Measurements from ENCODE around the gene GMDS.

The GMDS gene

DNA sequence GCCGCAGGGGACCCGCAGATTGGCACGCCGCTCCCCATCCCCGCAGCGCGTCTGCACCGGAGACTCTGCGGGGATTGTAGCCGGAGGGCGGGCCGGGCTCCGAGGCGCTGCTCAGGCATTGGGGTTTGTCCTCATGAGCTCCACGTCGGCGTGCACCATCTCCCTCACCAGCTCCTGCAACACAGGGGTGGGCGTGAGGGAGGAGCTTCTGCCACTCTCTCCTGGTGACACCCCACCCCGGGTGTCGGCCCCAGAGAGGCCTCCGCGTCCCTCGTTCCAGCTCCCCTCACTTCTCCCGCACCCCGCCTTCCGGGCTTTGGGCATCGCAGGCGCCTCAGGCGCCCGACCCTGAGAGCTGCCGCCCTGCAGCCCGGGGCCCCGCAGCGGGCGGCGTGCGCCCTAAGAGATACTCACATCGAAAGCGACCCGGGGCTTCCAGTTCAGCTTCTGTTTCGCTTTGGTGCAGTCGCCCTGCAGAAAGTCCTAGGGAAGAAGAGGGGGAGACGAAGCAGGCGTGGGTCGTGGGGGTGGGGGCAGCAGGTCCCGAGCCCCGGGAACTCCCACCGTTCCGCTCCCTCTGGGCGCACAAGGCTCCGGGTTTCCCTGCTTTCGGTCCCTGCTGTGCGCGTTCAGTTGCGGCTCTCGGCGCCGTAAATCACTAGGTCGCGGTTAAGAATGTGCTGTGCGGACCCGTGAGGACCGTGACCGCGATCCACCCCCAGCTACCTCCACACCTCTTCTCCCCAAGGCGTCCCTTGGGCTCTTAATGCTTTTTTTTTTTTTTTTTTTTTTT is 621.2 kb downstream of the GMDS start:
- DNase-seq (ENCODE audit: low spot score): no peak

- DNase-seq (ENCODE audit: low spot score): no peak
These were observed 621.7 kb downstream of the GMDS start for GRCh38 chr6:1623769-1624057.

DNA sequence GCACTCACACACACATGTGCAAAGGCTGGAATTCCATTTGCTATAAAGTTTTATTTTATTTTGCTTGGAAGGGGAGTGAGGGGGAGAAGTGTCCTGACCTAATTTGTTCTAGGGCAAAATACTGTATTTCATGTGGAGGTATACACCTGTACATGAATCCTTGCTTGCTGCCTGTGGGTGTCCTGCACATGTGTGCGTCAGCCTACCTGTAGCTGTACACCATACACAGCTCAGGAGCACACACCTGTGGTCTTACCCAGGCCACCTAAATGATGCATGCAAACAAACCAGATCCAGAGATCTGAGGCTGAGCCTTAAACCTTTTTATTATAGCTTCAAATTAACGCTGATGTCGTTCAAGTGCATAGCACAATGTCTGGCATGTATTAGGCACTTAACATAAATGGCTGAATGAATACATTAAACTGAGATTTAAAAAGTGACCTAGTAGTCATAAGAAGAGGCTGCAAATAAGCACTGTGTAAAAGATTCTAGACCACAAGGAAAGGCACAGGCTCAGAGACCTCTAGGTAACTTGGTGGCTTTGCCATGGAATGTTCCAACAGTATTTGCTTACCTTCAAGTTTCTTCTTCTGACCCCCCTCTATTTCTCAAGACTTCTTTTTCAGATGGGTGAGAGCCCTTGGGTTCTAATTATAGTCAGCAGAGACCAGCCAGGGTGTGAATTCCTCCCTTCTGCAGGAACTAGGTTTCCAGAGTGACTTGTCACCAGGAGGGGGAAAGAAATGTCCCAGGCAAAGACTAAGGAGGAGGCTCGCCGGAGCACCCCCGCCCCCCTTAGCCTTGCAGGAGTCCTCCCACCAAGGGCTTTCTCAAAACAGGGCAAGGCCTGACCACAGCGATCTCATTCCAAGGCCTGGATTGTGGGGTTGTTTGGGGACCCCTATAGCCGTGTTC is 622.3 kb downstream of the GMDS start:
- no peak for DNase-seq (ENCODE audit: low spot score)

GRCh38 chr6:1622220-1622850 is 623.1 kb downstream of the GMDS start:
- no peak for DNase-seq (ENCODE audit: low spot score)

DNA sequence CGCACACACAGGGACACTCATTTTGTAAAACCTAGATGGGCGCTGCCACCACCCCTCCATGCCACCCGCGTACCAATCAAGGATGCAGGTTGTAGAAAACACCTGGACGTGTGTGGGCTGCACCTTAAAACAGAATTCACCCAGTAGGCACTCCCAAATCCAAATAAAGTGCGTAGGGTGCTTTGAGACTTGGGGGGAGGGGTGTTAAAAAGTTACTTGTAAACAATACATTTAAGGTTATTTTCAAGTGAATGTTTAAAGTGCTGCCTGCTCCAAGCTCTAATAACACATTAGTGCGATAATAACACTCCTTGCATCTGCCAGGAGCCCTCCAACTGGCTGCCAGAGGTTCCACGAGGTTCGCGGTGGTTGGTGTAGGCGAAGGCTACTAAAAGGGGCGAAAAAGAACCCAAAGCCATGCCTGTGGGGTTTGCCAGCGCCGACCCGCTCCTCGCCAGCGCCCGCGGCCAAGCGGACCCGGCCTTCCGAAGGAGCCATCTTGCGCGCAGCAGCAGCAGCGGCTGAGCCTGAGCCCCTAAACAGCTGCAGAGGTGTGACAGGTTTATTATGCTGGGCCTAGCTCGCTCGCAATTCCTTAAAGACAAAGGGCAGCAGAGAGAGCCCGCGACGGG is 624.2 kb downstream of the GMDS start:
- DNase-seq (ENCODE audit: low spot score): no peak

GRCh38 chr6:1620504-1621069 is 624.8 kb downstream of the GMDS start:
- no peak for DNase-seq (ENCODE audit: low spot score)

DNA sequence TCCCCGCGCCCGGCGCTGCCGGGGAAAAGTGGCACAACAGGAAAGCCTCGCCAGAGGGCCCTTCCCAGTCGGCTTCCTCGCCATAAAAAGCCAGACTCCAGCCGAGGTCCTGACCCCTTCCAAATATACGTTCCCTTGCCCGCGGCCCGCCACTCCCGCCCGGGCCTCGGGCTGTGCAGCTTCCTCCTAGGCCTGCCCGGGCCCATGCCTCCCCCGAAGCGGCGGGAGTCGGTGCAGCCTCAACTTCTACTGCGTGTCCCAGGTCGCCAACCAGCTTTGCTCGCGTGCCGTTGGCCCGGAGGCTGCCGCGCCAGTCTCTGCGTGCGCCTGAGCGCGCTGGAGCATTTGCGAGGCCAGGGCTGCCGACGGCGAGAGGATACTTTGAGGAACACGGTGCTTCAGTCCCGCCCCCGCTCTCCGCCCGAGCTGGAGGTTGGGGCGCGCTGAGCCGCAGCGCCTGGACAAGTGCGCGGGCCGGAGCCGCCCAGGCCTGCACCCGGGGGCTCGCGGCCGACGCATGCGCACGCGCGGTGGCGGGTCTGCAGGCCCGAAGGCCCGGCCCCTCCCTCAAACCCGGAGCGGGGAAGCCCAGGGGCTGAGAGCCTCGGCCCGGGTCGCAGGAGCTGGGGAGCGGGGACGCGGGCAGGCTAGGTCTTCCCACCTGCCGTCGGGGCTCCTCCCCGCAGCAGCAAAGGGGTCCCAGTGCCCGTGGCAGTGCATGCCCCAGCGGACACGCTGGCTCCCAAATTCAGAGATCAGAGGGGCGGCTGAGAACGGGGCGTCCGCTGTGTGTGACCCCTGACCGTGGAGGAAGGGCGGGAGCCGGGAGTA is 625.5 kb downstream of the GMDS start:
- DNase-seq (ENCODE audit: low spot score): no peak

- no peak for DNase-seq (ENCODE audit: low spot score)
These were observed 626.2 kb downstream of the GMDS start for GRCh38 chr6:1619098-1619672.

- no peak for DNase-seq (ENCODE audit: low spot score)
These were observed 626.9 kb downstream of the GMDS start for GRCh38 chr6:1618311-1619097.

- DNase-seq (ENCODE audit: low spot score): no peak
These were observed 627.7 kb downstream of the GMDS start for GRCh38 chr6:1617466-1618310.

GRCh38 chr6:1616701-1617463 is 628.5 kb downstream of the GMDS start:
- DNase-seq (ENCODE audit: low spot score): no peak

- no peak for DNase-seq (ENCODE audit: low spot score)
These were observed 629.5 kb downstream of the GMDS start for GRCh38 chr6:1615853-1616420.

GRCh38 chr6:1615151-1615852 is 630.1 kb downstream of the GMDS start:
- DNase-seq (ENCODE audit: low spot score): no peak

DNA sequence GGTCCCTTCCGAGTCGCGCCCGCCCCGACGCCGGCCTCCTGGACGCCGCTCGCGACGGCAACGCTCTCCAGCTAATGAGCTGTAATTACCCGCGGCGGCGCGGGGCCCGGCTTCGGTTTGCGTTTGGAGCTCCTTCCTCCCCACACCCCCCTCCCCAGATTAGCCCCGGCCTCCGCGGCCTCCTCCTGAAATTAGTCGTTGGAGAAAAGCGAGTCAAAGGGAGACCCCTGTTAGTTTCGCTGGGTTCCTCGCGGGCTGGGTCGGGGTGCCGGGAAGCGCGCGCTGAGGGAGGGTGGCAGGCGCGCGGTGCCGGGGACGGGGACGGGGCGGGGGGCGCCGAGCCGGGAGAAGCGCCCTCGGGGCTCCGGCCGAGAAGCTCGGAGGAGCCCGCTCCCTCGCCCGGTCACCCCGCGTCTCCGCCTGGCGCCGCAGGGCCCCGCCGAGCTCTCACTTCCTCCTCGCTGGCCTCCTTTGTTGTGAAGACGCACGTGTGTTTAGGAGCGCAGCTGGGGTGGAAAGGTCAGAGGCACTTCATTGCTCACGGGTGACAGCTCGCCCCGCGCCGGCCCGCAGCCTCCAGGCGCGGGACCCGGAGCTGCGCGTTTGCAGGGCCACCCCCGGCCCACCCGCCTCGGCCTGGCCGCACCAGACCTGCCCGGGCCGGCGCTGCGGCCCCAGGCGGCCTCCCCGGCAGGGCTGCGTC is 630.8 kb downstream of the GMDS start:
- DNase-seq (ENCODE audit: low spot score): no peak

DNA sequence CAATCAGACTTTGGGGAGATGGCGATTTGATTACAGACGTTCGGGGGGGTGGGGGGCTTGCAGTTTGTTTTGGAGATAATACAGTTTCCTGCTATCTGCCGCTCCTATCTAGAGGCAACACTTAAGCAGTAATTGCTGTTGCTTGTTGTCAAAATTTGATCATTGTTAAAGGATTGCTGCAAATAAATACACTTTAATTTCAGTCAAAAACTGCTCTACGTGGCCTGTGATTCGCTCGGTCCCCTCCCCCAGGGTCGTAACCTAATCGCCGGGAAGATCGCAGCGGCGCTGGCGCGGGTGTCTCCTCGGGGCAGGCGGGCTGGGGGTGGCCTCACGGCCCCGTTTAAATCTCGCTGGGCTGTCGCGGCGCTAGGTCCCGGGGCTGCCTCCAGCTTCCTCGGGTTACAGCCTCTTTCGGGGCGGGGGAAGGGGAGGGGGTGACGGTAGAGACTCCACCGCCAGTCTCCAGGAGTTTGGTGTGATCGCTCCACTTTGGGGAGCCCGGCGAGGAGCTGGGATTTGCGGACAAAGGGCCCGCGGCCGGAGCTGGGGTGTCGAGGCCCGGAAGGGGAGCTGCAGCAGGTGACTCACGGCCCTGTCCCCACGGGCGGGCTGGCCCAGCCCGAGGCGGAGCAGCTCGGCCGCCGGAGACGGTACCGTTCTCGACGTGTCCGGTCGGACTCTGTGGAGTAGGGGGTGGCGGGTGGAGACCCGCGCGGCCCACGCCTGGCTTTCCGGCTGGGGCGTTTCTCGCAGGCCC is 631.5 kb downstream of the GMDS start:
- no peak for DNase-seq (ENCODE audit: low spot score)

DNA sequence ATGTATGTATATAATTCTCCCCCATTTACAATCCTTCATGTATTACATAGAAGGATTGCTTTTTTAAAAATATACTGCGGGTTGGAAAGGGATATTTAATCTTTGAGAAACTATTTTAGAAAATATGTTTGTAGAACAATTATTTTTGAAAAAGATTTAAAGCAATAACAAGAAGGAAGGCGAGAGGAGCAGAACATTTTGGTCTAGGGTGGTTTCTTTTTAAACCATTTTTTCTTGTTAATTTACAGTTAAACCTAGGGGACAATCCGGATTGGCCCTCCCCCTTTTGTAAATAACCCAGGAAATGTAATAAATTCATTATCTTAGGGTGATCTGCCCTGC is 632.1 kb downstream of the GMDS start:
- no peak for DNase-seq (ENCODE audit: low spot score)
